HCT116 (cell line): ENCODE measurements around the gene DPRX. TPM values are rescaled to one million over a fixed set of nuclear protein-coding genes. Genes with fewer than 3 reads are reported as not detected.

Source experiments
- microRNA counts: library from miRNA; unstranded; fragments of <30 nt; microRNA quantifications from one replicate; lab custom pipeline; 2015
- microRNA-seq: library from miRNA; unstranded; fragments of <30 nt; microRNA quantifications from one replicate; pipeline ENCODE4, GENCODE V29; 2016; ENCODE audit warnings: borderline number of aligned reads
- total RNA-seq: library from RNA; stranded (reverse); gene quantifications from one replicate; pipeline ENCODE4 v1.2.1, GENCODE V29; 2021; ENCODE audit not compliant: unreplicated experiment

DPRX gene
- total RNA-seq, 1 experiment from 2014 or later = not detected

MicroRNA genes within 50 kb of the gene (microRNA counts, 767-probe panel; counts per million panel counts)
- microRNA hsa-miR-1323 (lab: Ali Mortazavi, UCI) (not detected), microRNA hsa-miR-498 (lab: Ali Mortazavi, UCI) (not detected), microRNA hsa-miR-512-3p (lab: Ali Mortazavi, UCI) (not detected), microRNA hsa-miR-512-5p (lab: Ali Mortazavi, UCI) (not detected), microRNA hsa-miR-515-3p (lab: Ali Mortazavi, UCI) (not detected), microRNA hsa-miR-515-5p (lab: Ali Mortazavi, UCI) (not detected), microRNA hsa-miR-519c-3p (lab: Ali Mortazavi, UCI) (not detected), microRNA hsa-miR-519e-3p (lab: Ali Mortazavi, UCI) (not detected), microRNA hsa-miR-520e (lab: Ali Mortazavi, UCI) (not detected), microRNA hsa-miR-520f (lab: Ali Mortazavi, UCI) (not detected)

Small RNA genes lying within 50 kb of the gene (microRNA-seq; reads per million reads assigned to microRNA genes)
- gene MIR1323 (not detected), gene MIR498 (not detected), gene MIR512-1 (not detected), gene MIR512-2 (not detected), gene MIR515-1 (not detected), gene MIR515-2 (not detected), gene MIR519C (not detected), gene MIR519E (not detected), gene MIR520E (not detected), gene MIR520F (not detected)

Other genes with a start within 250 kb of the DPRX start
- gene ZNF765, start 236.8 kb upstream of the DPRX start, total RNA-seq = 6.7 TPM
- 8.8 TPM for gene ZNF761, start 200.0 kb upstream of the DPRX start, total RNA-seq
- gene ZNF813, start 164.3 kb upstream of the DPRX start, total RNA-seq = not detected
- gene ZNF331, start 93.9 kb upstream of the DPRX start, total RNA-seq = 0.59 TPM
- 0.25 TPM for gene NLRP12, start 192.3 kb downstream of the DPRX start, total RNA-seq
- 79.6 TPM for gene MYADM, start 235.9 kb downstream of the DPRX start, total RNA-seq